Keratinocyte (primary cell): ENCODE measurements around the gene LCE3E. TPM values are rescaled to one million over a fixed set of nuclear protein-coding genes. Genes with fewer than 3 reads are reported as not detected.
A peak's percentile ranks its signal among the peaks of the same experiment; 100 is the strongest.

Experiments
- DNase-seq: peaks from one replicate; pipeline ENCODE4 v3.0.0-alpha.2; 2011; ENCODE audit warnings: low read depth, missing footprints, low spot score
- FAIRE-seq: peaks from 2 replicates; lab custom pipeline; 2011; peaks lifted over from hg19 to GRCh38; lab: Jason Lieb, UNC
- H2AFZ ChIP-seq: 2 replicates; pipeline ENCODE4 v1.6.0; 2012; ENCODE audit warnings: low read length, control low read depth, inconsistent platforms; ENCODE audit not compliant: control insufficient read depth
- H3K27ac ChIP-seq: 2 replicates; pipeline ENCODE4 v1.5.1; 2011; ENCODE audit warnings: low read length; ENCODE audit not compliant: control insufficient read depth, insufficient read depth
- H3K27me3 ChIP-seq: 3 replicates; pipeline ENCODE4 v1.6.0; 2011; ENCODE audit warnings: low read length; ENCODE audit not compliant: control insufficient read depth, insufficient read depth; ENCODE audit errors: extremely low read depth
- H3K36me3 ChIP-seq, 2 experiments: 2 replicates in 1 of 2; 3 replicates in 1 of 2; pipeline ENCODE4 v1.5.1; 2011; ENCODE audit warnings: low read length in 2 of 2, mild to moderate bottlenecking in 1 of 2; ENCODE audit not compliant: control insufficient read depth in 2 of 2, insufficient read depth in 2 of 2; ENCODE audit errors: extremely low read depth in 1 of 2
- H3K4me1 ChIP-seq: 3 replicates; pipeline ENCODE4 v1.5.1; 2011; ENCODE audit warnings: low read length; ENCODE audit not compliant: control insufficient read depth, insufficient read depth; ENCODE audit errors: extremely low read depth
- H3K4me2 ChIP-seq: 3 replicates; pipeline ENCODE4 v1.6.0; 2011; ENCODE audit warnings: low read depth, low read length; ENCODE audit not compliant: control insufficient read depth, insufficient read depth; ENCODE audit errors: extremely low read depth
- H3K4me3 ChIP-seq, 3 experiments: fragments of 200-600 bp in 1 of 3; sonication (generic) in 1 of 3; 2 replicates in 2 of 3; 3 replicates in 1 of 3; pipeline ENCODE4 v1.5.1; 2011 to 2016; ENCODE audit warnings: low read length in 3 of 3, mild to moderate bottlenecking in 3 of 3, control low read depth in 2 of 3, inconsistent platforms in 1 of 3, low read depth in 1 of 3, mixed read lengths in 1 of 3, mixed run types in 1 of 3, moderate library complexity in 1 of 3; ENCODE audit not compliant: control insufficient read depth in 2 of 3, insufficient read depth in 2 of 3; ENCODE audit errors: extremely low read depth in 1 of 3
- H3K79me2 ChIP-seq: 2 replicates; pipeline ENCODE4 v1.6.0; 2012; ENCODE audit warnings: low read length; ENCODE audit not compliant: control insufficient read depth, insufficient read depth
- H3K9ac ChIP-seq: 3 replicates; pipeline ENCODE4 v1.6.0; 2011; ENCODE audit warnings: low read length; ENCODE audit not compliant: control insufficient read depth, insufficient read depth; ENCODE audit errors: extremely low read depth
- H3K9me1 ChIP-seq: 3 replicates; pipeline ENCODE4 v1.6.0; 2011; ENCODE audit warnings: low read length; ENCODE audit not compliant: control insufficient read depth, insufficient read depth; ENCODE audit errors: extremely low read depth
- H3K9me3 ChIP-seq: 2 replicates; pipeline ENCODE4 v1.5.1; 2012; ENCODE audit warnings: low read depth, low read length; ENCODE audit not compliant: control insufficient read depth
- H4K20me1 ChIP-seq: 3 replicates; pipeline ENCODE4 v1.6.0; 2011; ENCODE audit warnings: low read length; ENCODE audit not compliant: control insufficient read depth, insufficient read depth; ENCODE audit errors: extremely low read depth
- CTCF ChIP-seq, 3 experiments: IDR thresholded peaks in 1 of 3; conservative IDR thresholded peaks in 1 of 3; optimal IDR thresholded peaks in 1 of 3; 2 replicates in 2 of 3; 3 replicates in 1 of 3; pipeline versions ENCODE3 to v1.5.1; 2011; ENCODE audit warnings: low read length in 3 of 3, mild to moderate bottlenecking in 3 of 3, moderate library complexity in 2 of 3, control low read depth in 1 of 3, inconsistent platforms in 1 of 3; ENCODE audit not compliant: insufficient read depth in 2 of 3; ENCODE audit errors: extremely low read depth in 1 of 3
- EZH2 ChIP-seq: IDR thresholded peaks from one replicate; pipeline ENCODE4 v1.6.1; 2012; ENCODE audit warnings: inconsistent platforms, mild to moderate bottlenecking, low read length, moderate library complexity
- dilution Hi-C: fragments of 300-500 bp; cut with MboI; formaldehyde crosslinking; loops from one replicate; pipeline ENCODE4 v1.7.0; 2020; ENCODE audit warnings: low sequenced_read_pairs; ENCODE audit not compliant: extremely low pct_ligation_motif_present
- polyA plus RNA-seq, 5 experiments: library from polyadenylated mRNA; depleted of rRNA in 3 of 5; stranded (reverse) in 3 of 5; stranded (forward) in 1 of 5; unstranded in 1 of 5; fragments of >200 nt; gene quantifications; 1 replicate in 1 of 5; 2 replicates in 3 of 5; 3 replicates in 1 of 5; pipeline versions ENCODE4 v1.2.1 to v1.2.3, GENCODE V29; 2011 to 2012; ENCODE audit warnings: missing spikeins in 2 of 5, low read depth in 1 of 5, low replicate concordance in 1 of 5

Gene LCE3E
- polyA plus RNA-seq, 1 donor (not counting 4 experiments of a cell fraction or from before 2014, with no cell fraction given) = 2.2 TPM

GRCh38 chr1:152525080-152525641, 41.4 kb downstream of the LCE3E start:
- DNase-seq (no peak), FAIRE-seq (peak; percentile 43)
- no peak overlapping the region for H3K4me3 ChIP-seq
- H2AFZ ChIP-seq = no peak overlapping the region
- dilution Hi-C loops = no loop called here
- H3K27me3 ChIP-seq = no peaks in the 10 kb centered on the region
- H3K4me2 ChIP-seq = no peak overlapping the region
- no peak overlapping the region for H3K27ac ChIP-seq
- H3K4me1 ChIP-seq = peaks cover 2% of the 10 kb centered on the region
- no peaks in the 10 kb centered on the region for H3K9me1 ChIP-seq
- TF ChIP-seq EZH2 = no peak
- no peaks in the 10 kb centered on the region for H4K20me1 ChIP-seq
- H3K36me3 ChIP-seq = no peaks in the 10 kb centered on the region
- H3K9ac ChIP-seq = no peak overlapping the region
- H3K79me2 ChIP-seq = no peaks in the 10 kb centered on the region
- no peaks in the 10 kb centered on the region for H3K9me3 ChIP-seq

GRCh38 chr1:152520561-152521090, 46.0 kb downstream of the LCE3E start:
- H3K27ac ChIP-seq = no peak overlapping the region
- H3K79me2 ChIP-seq = no peaks in the 10 kb centered on the region
- DNase-seq (no peak), FAIRE-seq (no peak)
- H3K9ac ChIP-seq = no peak overlapping the region
- peaks cover 32% of the 10 kb centered on the region for H3K4me1 ChIP-seq
- H3K4me2 ChIP-seq = no peak overlapping the region
- H3K27me3 ChIP-seq = no peaks in the 10 kb centered on the region
- dilution Hi-C loops = no loop called here
- H3K9me3 ChIP-seq = no peaks in the 10 kb centered on the region
- no peak for TF ChIP-seq CTCF (optimal IDR thresholded peaks at IDR 0.05 in 1 of 3, IDR thresholded peaks at IDR 0.05 in 1 of 3, conservative IDR thresholded peaks at IDR 0.05 in 1 of 3; ENCODE audit: extremely low read depth in 1 of 3, insufficient read depth in 2 of 3, low read length in 3 of 3)
- TF ChIP-seq EZH2 = no peak
- no peaks in the 10 kb centered on the region for H4K20me1 ChIP-seq
- H3K9me1 ChIP-seq = no peaks in the 10 kb centered on the region
- no peaks in the 10 kb centered on the region for H3K36me3 ChIP-seq
- H3K4me3 ChIP-seq = no peak overlapping the region
- H2AFZ ChIP-seq = no peak overlapping the region

- H4K20me1 ChIP-seq = no peaks in the 10 kb centered on the region
- H3K36me3 ChIP-seq = no peaks in the 10 kb centered on the region
- no peak overlapping the region for H3K9ac ChIP-seq
- no peak overlapping the region for H3K27ac ChIP-seq
- H3K4me1 ChIP-seq = peaks cover 34% of the 10 kb centered on the region
- H2AFZ ChIP-seq = no peak overlapping the region
- peak overlapping the region; percentile 9 for H3K4me2 ChIP-seq
- H3K9me3 ChIP-seq = no peaks in the 10 kb centered on the region
- H3K27me3 ChIP-seq = no peaks in the 10 kb centered on the region
- no peaks in the 10 kb centered on the region for H3K79me2 ChIP-seq
- no peak overlapping the region for H3K4me3 ChIP-seq
- FAIRE-seq (no peak), DNase-seq (no peak)
- TF ChIP-seq CTCF (optimal IDR thresholded peaks at IDR 0.05 in 1 of 3, IDR thresholded peaks at IDR 0.05 in 1 of 3, conservative IDR thresholded peaks at IDR 0.05 in 1 of 3; ENCODE audit: extremely low read depth in 1 of 3, insufficient read depth in 2 of 3, low read length in 3 of 3) (no peak), EZH2 (no peak)
- dilution Hi-C loops = no loop called here
- no peaks in the 10 kb centered on the region for H3K9me1 ChIP-seq
Observed at GRCh38 chr1:152519851-152520250, 46.7 kb downstream of the LCE3E start.
